ENCODE data around the gene TANC2.

- no peak for TF ChIP-seq CTCF (IDR thresholded peaks at IDR 0.05)
- no peak for TF ChIP-seq EP300 (IDR thresholded peaks at IDR 0.05)
- no peak for TF ChIP-seq POLR2A (IDR thresholded peaks at IDR 0.05; ENCODE audit: low read depth)
Observed at GRCh38 chr17:62927083-62927482, 39.0 kb upstream of the TANC2 start.
